Measurements from ENCODE around the gene CPLANE2.
"Not testable (repeated sequence)": the region's sequence is repeated elsewhere in the genome, so short reads cannot be mapped to it uniquely, and the experiment has no call there.

The CPLANE2 gene

GRCh38 chr1:16196874-16197273 is 40.1 kb downstream of the CPLANE2 start:
- TF ChIP-seq CTCF (IDR thresholded peaks at IDR 0.05; ENCODE audit: low read depth, low read length, missing control alignments): no peak

GRCh38 chr1:16196139-16196538 is 40.8 kb downstream of the CPLANE2 start:
- DNase-seq (ENCODE audit: low read depth): not testable (repeated sequence)

More at GRCh38 chr1:16196874-16197273, 40.1 kb downstream of the CPLANE2 start:
- no peak overlapping the region for H3K4me3 ChIP-seq (ENCODE audit: low read depth, low read length)
- DNase-seq (ENCODE audit: low read depth): no peak

GRCh38 chr1:16195518-16195905 is 41.5 kb downstream of the CPLANE2 start:
- H3K4me3 ChIP-seq (ENCODE audit: low read depth, low read length): no peak overlapping the region
- DNase-seq (ENCODE audit: low read depth): no peak
- no peak for TF ChIP-seq CTCF (IDR thresholded peaks at IDR 0.05; ENCODE audit: low read depth, low read length, missing control alignments)

More at GRCh38 chr1:16196139-16196538, 40.8 kb downstream of the CPLANE2 start:
- not testable (repeated sequence) for H3K4me3 ChIP-seq (ENCODE audit: low read depth, low read length)

GRCh38 chr1:16191916-16192546 is 45.0 kb downstream of the CPLANE2 start:
- TF ChIP-seq CTCF (IDR thresholded peaks at IDR 0.05; ENCODE audit: low read depth, low read length, missing control alignments): no peak
- no peak for DNase-seq (ENCODE audit: low read depth)

GRCh38 chr1:16191309-16191708 is 45.7 kb downstream of the CPLANE2 start:
- no peak for TF ChIP-seq CTCF (IDR thresholded peaks at IDR 0.05; ENCODE audit: low read depth, low read length, missing control alignments)
- no peak overlapping the region for H3K4me3 ChIP-seq (ENCODE audit: low read depth, low read length)
- DNase-seq (ENCODE audit: low read depth): no peak

More at GRCh38 chr1:16191916-16192546, 45.0 kb downstream of the CPLANE2 start:
- no peak overlapping the region for H3K4me3 ChIP-seq (ENCODE audit: low read depth, low read length)

GRCh38 chr1:16189921-16190621 is 46.9 kb downstream of the CPLANE2 start:
- TF ChIP-seq CTCF (IDR thresholded peaks at IDR 0.05; ENCODE audit: low read depth, low read length, missing control alignments): no peak
- no peak for DNase-seq (ENCODE audit: low read depth)

GRCh38 chr1:16189003-16189402 is 48.0 kb downstream of the CPLANE2 start:
- H3K4me3 ChIP-seq (ENCODE audit: low read depth, low read length): no peak overlapping the region
- no peak for TF ChIP-seq CTCF (IDR thresholded peaks at IDR 0.05; ENCODE audit: low read depth, low read length, missing control alignments)
- no peak for DNase-seq (ENCODE audit: low read depth)

More at GRCh38 chr1:16189921-16190621, 46.9 kb downstream of the CPLANE2 start:
- H3K4me3 ChIP-seq (ENCODE audit: low read depth, low read length): no peak overlapping the region

Data from GM12864 (cell line).